Erythroblast (primary cell): Measurements from ENCODE around the gene GTPBP6.

ENCODE experiments used
- GATA1 ChIP-seq: IDR thresholded peaks from 2 replicates; pipeline ENCODE4 v1.6.1; 2011; ENCODE audit warnings: low read depth, mild to moderate bottlenecking, control low read depth, low read length, moderate library complexity
- POLR2A ChIP-seq: IDR thresholded peaks from 2 replicates; pipeline ENCODE4 v1.6.1; 2011; ENCODE audit warnings: mild to moderate bottlenecking, low read length

DNA sequence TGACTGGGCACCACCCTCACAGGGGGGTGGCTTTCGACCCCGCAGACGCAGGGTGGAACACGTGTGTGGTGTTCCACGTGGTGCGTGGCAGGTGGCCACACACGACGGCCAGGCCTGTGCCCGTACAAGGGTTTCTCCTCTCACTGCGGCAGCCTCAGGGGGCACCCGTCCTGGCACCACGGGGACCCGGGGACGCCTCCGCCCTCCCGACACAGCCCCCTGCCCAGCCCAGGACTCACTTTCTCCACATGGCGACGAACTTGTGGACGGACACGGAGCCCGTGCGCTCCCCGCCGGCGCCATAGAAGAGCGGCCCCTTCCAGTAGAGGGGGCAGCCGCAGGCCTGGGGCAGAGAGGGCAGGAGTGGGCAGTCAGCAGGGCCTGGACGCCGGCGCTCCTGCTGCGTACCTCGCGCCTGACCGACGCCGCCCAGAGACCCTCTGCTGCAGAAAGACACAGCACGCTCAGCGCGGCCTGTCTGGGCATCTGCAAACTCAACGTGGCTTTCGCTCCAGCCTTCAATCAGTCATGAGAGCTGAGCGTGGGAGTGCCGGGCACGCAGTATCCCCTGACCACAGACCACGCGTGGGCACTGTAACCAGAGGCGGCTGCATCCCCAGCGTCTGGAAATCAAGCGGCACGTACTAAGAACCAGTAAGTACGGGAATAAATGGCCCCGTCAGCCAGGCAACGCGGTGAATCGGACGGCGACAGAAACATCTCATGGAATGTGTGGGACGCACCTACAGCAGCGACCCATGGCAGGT, 28.9 kb upstream of the GTPBP6 start:
- TF ChIP-seq POLR2A = no peak
- TF ChIP-seq GATA1 = no peak
